ENCODE data around the gene DLGAP4.

Gene DLGAP4

GRCh38 chr20:36481380-36482043, 175.4 kb downstream of the DLGAP4 start:
- no peak for DNase-seq

- no peak for DNase-seq
These were observed 175.9 kb downstream of the DLGAP4 start for GRCh38 chr20:36482044-36482473.

GRCh38 chr20:36483209-36483918, 177.2 kb downstream of the DLGAP4 start:
- no peak for DNase-seq

GRCh38 chr20:36483919-36484808, 178.0 kb downstream of the DLGAP4 start:
- no peak for DNase-seq

- DNase-seq: no peak
These were observed 179.1 kb downstream of the DLGAP4 start for GRCh38 chr20:36485286-36485685.

GRCh38 chr20:36487069-36487468, 180.9 kb downstream of the DLGAP4 start:
- DNase-seq: no peak

- no peak for DNase-seq
These were observed 184.1 kb downstream of the DLGAP4 start for GRCh38 chr20:36490191-36490590.

- DNase-seq: no peak
These were observed 185.9 kb downstream of the DLGAP4 start for GRCh38 chr20:36491901-36492617.

GRCh38 chr20:36493051-36493800, 187.1 kb downstream of the DLGAP4 start:
- no peak for DNase-seq

- no peak for DNase-seq
These were observed 187.6 kb downstream of the DLGAP4 start for GRCh38 chr20:36493801-36494114.

- no peak for DNase-seq
These were observed 190.8 kb downstream of the DLGAP4 start for GRCh38 chr20:36496707-36497669.

GRCh38 chr20:36497856-36498255, 191.7 kb downstream of the DLGAP4 start:
- DNase-seq: no peak

- no peak for DNase-seq
These were observed 192.4 kb downstream of the DLGAP4 start for GRCh38 chr20:36498386-36499179.

- no peak for DNase-seq
These were observed 193.1 kb downstream of the DLGAP4 start for GRCh38 chr20:36499211-36499610.

GRCh38 chr20:36499723-36500501, 193.8 kb downstream of the DLGAP4 start:
- no peak for DNase-seq

GRCh38 chr20:36501367-36502006, 195.3 kb downstream of the DLGAP4 start:
- DNase-seq: no peak

GRCh38 chr20:36504295-36504694, 198.2 kb downstream of the DLGAP4 start:
- DNase-seq: no peak

- no peak for DNase-seq
These were observed 200.1 kb downstream of the DLGAP4 start for GRCh38 chr20:36506253-36506652.

- DNase-seq: no peak
These were observed 201.6 kb downstream of the DLGAP4 start for GRCh38 chr20:36507746-36508145.

Measured in NCI-H526 treated with DMSO at 0.1 percent for 48 hours (cell line).